Thyroid gland (tissue), 4 donors: ENCODE data around the gene SMIM10L2A. TPM values are rescaled to one million over a fixed set of nuclear protein-coding genes. Genes with fewer than 3 reads are reported as not detected.

Source experiments
- DNase-seq, 2 donors: peaks; one replicate each; pipeline ENCODE4 v3.0.0-alpha.2; 2019
- H3K27ac ChIP-seq, 3 donors: fragments of 200-600 bp; sonication (generic); 1 replicate in 2 of 3; 2 replicates in 1 of 3; pipeline ENCODE4 v1.5.1; 2016 to 2019; ENCODE audit warnings: mild to moderate bottlenecking in 1 of 3, moderate library complexity in 1 of 3
- H3K27me3 ChIP-seq: fragments of 200-600 bp; sonication (generic); one replicate; pipeline ENCODE4 v1.5.1; 2019
- H3K36me3 ChIP-seq, 2 donors: fragments of 200-600 bp; sonication (generic); one replicate each; pipeline ENCODE4 v1.5.1; 2016 to 2019
- H3K4me1 ChIP-seq, 2 donors: fragments of 200-600 bp; sonication (generic); one replicate each; pipeline ENCODE4 v1.5.1; 2017 to 2019
- H3K4me3 ChIP-seq, 3 donors: fragments of 200-600 bp; sonication (generic); replicated peaks in 1 of 3; 1 replicate in 2 of 3; 2 replicates in 1 of 3; pipeline ENCODE4 v1.5.1; 2016; ENCODE audit warnings: mild to moderate bottlenecking in 1 of 3
- H3K9me3 ChIP-seq: fragments of 200-600 bp; sonication (generic); one replicate; pipeline ENCODE4 v1.5.1; 2017
- POLR2A ChIP-seq, 2 donors: fragments of 450-650 bp; IDR thresholded peaks; one replicate each; pipeline ENCODE4 v1.6.1; 2017; ENCODE audit warnings: antibody characterized with exemption in 2 of 2, mild to moderate bottlenecking in 2 of 2, moderate library complexity in 1 of 2
- WGBS, 2 donors: methylation state at CpG; one replicate each; pipeline ENCODE4 v1.1.5; 2017; 5-methylcytosine and 5-hydroxymethylcytosine counted together
- intact Hi-C: fragments of 100-400 bp; cut with DNase I; formaldehyde crosslinking; loops from one replicate; pipeline ENCODE4 v1.15.1; 2023
- total RNA-seq, 4 donors: library from RNA; depleted of rRNA; stranded (reverse); fragments of >200 nt; gene quantifications; one replicate each; pipeline ENCODE4 v1.2.3, GENCODE V29; 2016
- TF ChIP-seq, protein P1 (sequence below), 6 experiments: fragments of 200-600 bp in 3 of 6; fragments of 450-650 bp in 3 of 6; sonication (generic) in 3 of 6; IDR thresholded peaks; one replicate each; pipeline ENCODE4 v1.5.1; 2016 to 2019; ENCODE audit warnings: antibody characterized with exemption in 6 of 6, mild to moderate bottlenecking in 2 of 6, inconsistent platforms in 1 of 6, moderate library complexity in 1 of 6

The SMIM10L2A gene
- total RNA-seq, 4 donors from 2014 or later: 3.6 to 6.7 (median 4.8) TPM

DNA sequence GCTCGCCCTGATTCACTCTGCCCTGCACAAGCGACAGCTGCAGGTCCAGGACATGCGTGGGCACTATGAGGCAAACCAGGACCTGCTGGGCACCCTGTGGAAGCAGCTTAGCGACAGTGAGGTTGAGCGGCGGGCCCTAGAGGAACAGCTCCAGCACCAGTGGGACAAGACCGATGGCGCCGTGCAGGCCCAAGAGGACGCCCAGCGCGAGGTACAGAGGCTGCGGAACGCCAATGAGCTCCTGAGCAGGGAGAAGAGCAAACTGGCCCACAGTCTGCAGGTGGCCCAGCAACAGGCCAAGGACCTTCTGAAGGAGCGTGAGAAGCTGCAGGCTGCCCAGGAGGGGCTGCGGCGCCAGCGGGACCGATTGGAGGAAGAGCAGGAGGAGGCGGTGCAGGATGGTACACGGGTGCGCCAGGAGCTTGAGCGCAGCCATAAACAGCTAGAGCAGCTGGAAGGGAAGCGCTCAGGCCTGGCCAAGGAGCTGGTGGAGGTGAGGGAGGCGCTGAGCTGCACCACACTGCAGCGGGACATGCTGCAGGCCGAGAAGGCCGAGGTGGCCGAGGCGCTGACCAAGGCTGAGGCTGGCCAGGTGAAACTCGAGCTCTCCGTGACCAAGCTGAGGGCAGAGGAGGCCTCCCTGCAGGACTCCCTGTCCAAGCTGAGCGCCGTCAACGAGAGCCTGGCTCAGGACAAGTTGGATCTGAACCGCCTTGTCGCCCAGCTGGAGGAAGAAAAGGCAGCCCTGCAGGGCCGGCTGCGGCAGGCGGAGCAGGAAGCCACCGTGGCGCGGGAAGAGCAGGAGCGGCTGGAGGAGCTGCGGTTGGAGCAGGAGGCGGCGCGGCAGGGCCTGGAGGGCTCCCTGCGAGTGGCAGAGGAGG lies 12.8 kb downstream of the SMIM10L2A start:
- intact Hi-C loops: no loop called here
- no peaks in the 10 kb centered on the region for H3K27me3 ChIP-seq
- H3K9me3 ChIP-seq: no peaks in the 10 kb centered on the region
- no peak for DNase-seq
- TF ChIP-seq, protein P1, sequence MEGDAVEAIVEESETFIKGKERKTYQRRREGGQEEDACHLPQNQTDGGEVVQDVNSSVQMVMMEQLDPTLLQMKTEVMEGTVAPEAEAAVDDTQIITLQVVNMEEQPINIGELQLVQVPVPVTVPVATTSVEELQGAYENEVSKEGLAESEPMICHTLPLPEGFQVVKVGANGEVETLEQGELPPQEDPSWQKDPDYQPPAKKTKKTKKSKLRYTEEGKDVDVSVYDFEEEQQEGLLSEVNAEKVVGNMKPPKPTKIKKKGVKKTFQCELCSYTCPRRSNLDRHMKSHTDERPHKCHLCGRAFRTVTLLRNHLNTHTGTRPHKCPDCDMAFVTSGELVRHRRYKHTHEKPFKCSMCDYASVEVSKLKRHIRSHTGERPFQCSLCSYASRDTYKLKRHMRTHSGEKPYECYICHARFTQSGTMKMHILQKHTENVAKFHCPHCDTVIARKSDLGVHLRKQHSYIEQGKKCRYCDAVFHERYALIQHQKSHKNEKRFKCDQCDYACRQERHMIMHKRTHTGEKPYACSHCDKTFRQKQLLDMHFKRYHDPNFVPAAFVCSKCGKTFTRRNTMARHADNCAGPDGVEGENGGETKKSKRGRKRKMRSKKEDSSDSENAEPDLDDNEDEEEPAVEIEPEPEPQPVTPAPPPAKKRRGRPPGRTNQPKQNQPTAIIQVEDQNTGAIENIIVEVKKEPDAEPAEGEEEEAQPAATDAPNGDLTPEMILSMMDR (IDR thresholded peaks at IDR 0.05): no peak
- no peak for TF ChIP-seq POLR2A (IDR thresholded peaks at IDR 0.05)
- H3K27ac ChIP-seq: no peak overlapping the region
- no peak overlapping the region for H3K4me3 ChIP-seq
- H3K36me3 ChIP-seq: no peaks in the 10 kb centered on the region
- WGBS, 2 donors: 89 to 95% methylated on average over 18 to 34 of the region's 49 CpGs
- H3K4me1 ChIP-seq: no peaks in the 10 kb centered on the region

DNA sequence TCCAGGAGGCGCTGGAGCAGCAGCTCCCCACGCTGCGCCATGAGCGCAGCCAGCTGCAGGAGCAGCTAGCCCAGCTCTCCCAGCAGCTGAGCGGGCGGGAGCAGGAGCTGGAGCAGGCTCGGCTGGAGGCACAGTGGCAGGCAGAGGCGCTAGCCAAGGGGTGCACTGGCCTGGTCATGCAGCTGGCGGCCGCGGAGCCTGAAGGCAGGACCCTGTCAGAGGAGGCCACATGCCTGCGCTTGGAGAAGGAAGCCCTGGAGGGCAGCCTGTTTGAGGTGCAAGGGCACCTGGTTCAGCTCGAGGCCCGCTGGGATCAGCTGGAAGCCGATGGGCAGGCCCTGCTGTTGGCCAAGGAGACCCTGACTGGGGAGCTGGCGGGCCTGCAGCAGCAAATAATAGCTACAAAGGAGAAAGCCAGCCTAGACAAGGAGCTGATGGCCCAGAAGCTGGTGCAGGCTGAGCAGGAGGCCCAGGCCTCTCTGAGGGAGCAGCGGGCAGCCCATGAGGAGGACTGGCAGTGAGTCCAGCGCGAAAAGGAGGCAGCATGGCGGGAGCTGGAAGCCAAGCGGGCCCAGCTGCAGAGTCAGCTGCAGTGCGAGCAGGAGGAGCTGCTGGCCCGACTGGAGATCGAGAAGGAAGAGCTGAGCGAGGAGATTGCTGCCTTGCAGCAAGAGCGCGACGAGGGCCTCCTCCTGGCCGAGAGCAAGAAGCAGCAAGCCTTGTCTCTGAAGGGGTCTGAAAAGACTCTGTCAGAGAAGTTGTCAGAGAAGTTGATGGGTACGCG lies 13.6 kb downstream of the SMIM10L2A start:
- intact Hi-C loops: no loop called here
- WGBS, 2 donors: 80 to 97% methylated on average over 1 to 13 of the region's 31 CpGs
- no peaks in the 10 kb centered on the region for H3K4me1 ChIP-seq
- H3K27ac ChIP-seq: no peak overlapping the region
- no peak for DNase-seq
- H3K27me3 ChIP-seq: no peaks in the 10 kb centered on the region
- H3K36me3 ChIP-seq: no peaks in the 10 kb centered on the region
- TF ChIP-seq, protein P1 (IDR thresholded peaks at IDR 0.05): no peak
- TF ChIP-seq POLR2A (IDR thresholded peaks at IDR 0.05): no peak
- no peaks in the 10 kb centered on the region for H3K9me3 ChIP-seq
- no peak overlapping the region for H3K4me3 ChIP-seq

DNA sequence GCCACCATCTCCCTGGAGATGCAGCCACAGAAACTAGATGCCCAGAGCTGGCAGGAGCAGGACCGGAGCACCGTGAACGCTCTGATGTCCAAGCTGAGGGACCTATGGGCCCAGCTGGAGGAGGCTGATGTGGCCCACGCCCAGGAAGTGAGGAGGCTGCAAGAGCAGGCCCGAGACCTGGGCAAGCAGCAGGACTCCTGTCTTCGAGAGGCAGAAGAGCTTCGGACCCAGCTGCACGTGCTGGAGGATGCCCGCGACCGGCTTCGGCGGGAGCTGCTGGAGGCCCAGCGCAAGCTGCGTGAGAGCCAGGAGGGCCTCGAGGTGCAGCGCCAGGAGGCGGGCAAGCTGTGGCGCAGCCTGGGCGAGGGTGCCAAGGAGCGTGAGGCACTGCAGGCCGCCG lies 14.2 kb downstream of the SMIM10L2A start:
- Histone ChIP-seq H3K36me3 (no peaks in the 10 kb centered on the region), H3K4me1 (no peaks in the 10 kb centered on the region), H3K9me3 (no peaks in the 10 kb centered on the region), H3K4me3 (no peak overlapping the region), H3K27ac (no peak overlapping the region), H3K27me3 (no peaks in the 10 kb centered on the region)
- DNase-seq: no peak
- TF ChIP-seq POLR2A (IDR thresholded peaks at IDR 0.05): no peak
- TF ChIP-seq, protein P1 (IDR thresholded peaks at IDR 0.05): no peak
- 82 to 100% methylated on average over 2 to 6 of the region's 23 CpGs for WGBS, 2 donors
- intact Hi-C loops: no loop called here

DNA sequence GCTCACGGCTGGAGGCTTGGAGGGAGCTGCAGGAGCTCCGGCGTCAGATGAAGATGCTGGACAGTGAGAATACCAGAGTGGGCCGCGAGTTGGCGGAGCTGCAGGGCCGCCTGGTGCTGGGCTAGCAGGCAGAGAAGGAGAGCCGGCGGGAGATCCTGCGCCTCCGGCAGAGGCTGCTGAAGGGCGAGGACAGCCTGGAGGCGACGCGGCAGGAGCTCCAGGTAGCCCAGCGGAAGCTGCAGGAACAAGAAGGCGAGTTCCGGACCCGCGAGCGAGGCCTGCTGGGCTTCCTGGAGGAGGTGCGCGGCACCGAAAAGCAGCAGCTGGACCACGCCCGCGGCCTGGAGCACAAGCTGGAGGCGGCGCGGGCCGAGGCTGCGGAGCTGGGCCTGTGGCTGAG lies 14.7 kb downstream of the SMIM10L2A start:
- Histone ChIP-seq H3K27me3 (no peaks in the 10 kb centered on the region), H3K4me3 (no peak overlapping the region), H3K4me1 (no peaks in the 10 kb centered on the region), H3K27ac (no peak overlapping the region), H3K36me3 (no peaks in the 10 kb centered on the region), H3K9me3 (no peaks in the 10 kb centered on the region)
- TF ChIP-seq, protein P1 (IDR thresholded peaks at IDR 0.05): no peak
- no peak for TF ChIP-seq POLR2A (IDR thresholded peaks at IDR 0.05)
- 74 to 80% methylated on average over 4 to 16 of the region's 32 CpGs for WGBS, 2 donors
- intact Hi-C loops: no loop called here
- no peak for DNase-seq
